SK-N-SH (cell line): ENCODE data around the gene APOL6. TPM values are rescaled to one million over a fixed set of nuclear protein-coding genes. Genes with fewer than 3 reads are reported as not detected.

Source experiments
- CTCF ChIA-PET: fragments of 300-600, 350-600 bp; formaldehyde crosslinking; extraction: SDS; loops from one replicate; lab custom pipeline; 2021; lab: Yijun Ruan, JAX
- POLR2A ChIA-PET: fragments of 350-600 bp; sonication (Branson Sonifier 250); formaldehyde crosslinking; extraction: SDS; loops from one replicate; lab custom pipeline; 2020; ENCODE audit warnings: antibody characterized with exemption, inconsistent platforms; lab: Yijun Ruan, JAX
- DNase-seq: peaks from one replicate; pipeline ENCODE4 v3.0.0; 2012
- H2AFZ ChIP-seq: fragments of 200-600 bp; sonication (generic); 2 replicates; pipeline ENCODE4 v1.8.1; 2016; ENCODE audit warnings: antibody characterized with exemption, mild to moderate bottlenecking, low read depth
- H3F3A ChIP-seq: fragments of 200-600 bp; sonication (generic); replicated peaks from 2 replicates; pipeline ENCODE3; 2016; ENCODE audit warnings: antibody characterized with exemption, mild to moderate bottlenecking; ENCODE audit not compliant: insufficient read depth
- H3K27ac ChIP-seq, 2 experiments: fragments of 200-500 bp in 1 of 2; fragments of 200-600 bp in 1 of 2; sonication (Bioruptor generic) in 1 of 2; sonication (generic), shearing (Covaris generic) in 1 of 2; 2 replicates each; pipeline versions ENCODE4 v1.5.1 to v1.6.1; 2014 to 2016; ENCODE audit warnings: low read depth in 2 of 2, inconsistent platforms in 1 of 2, low read length in 1 of 2, mild to moderate bottlenecking in 1 of 2, mixed read lengths in 1 of 2
- H3K27me3 ChIP-seq: fragments of 200-600 bp; sonication (generic), shearing (Covaris generic); 2 replicates; pipeline ENCODE4 v1.6.1; 2016; ENCODE audit warnings: mixed run types; ENCODE audit not compliant: insufficient read depth
- H3K36me3 ChIP-seq, 2 experiments: fragments of 200-500 bp in 1 of 2; fragments of 200-600 bp in 1 of 2; sonication (Bioruptor generic) in 1 of 2; sonication (generic) in 1 of 2; replicated peaks in 1 of 2; 2 replicates each; pipeline versions ENCODE3 to v1.5.1; 2014 to 2016; ENCODE audit warnings: low read length in 1 of 2, mild to moderate bottlenecking in 1 of 2; ENCODE audit not compliant: insufficient read depth in 2 of 2, control insufficient read depth in 1 of 2
- H3K4me1 ChIP-seq, 2 experiments: fragments of 200-500 bp in 1 of 2; fragments of 200-600 bp in 1 of 2; sonication (Bioruptor generic) in 1 of 2; sonication (generic), shearing (Covaris generic) in 1 of 2; 2 replicates each; pipeline versions ENCODE4 v1.5.1 to v1.6.1; 2014 to 2016; ENCODE audit warnings: low read depth in 1 of 2, low read length in 1 of 2, mixed run types in 1 of 2; ENCODE audit not compliant: insufficient read depth in 2 of 2, control insufficient read depth in 1 of 2
- H3K4me2 ChIP-seq: fragments of 200-600 bp; sonication (generic), shearing (Covaris generic); 2 replicates; pipeline ENCODE4 v1.6.1; 2017; ENCODE audit warnings: mixed run types
- H3K4me3 ChIP-seq, 2 experiments: fragments of 200-500 bp in 1 of 2; fragments of 200-600 bp in 1 of 2; sonication (Bioruptor generic) in 1 of 2; sonication (generic), shearing (Covaris generic) in 1 of 2; 2 replicates each; pipeline versions ENCODE4 v1.5.1 to v1.8.1; 2014 to 2016; ENCODE audit warnings: low read depth in 2 of 2, inconsistent platforms in 1 of 2, low read length in 1 of 2, mild to moderate bottlenecking in 1 of 2, mixed read lengths in 1 of 2, moderate library complexity in 1 of 2
- H3K79me2 ChIP-seq: fragments of 200-600 bp; sonication (generic); 2 replicates; pipeline ENCODE4 v1.8.1; 2017; ENCODE audit warnings: mild to moderate bottlenecking; ENCODE audit not compliant: insufficient read depth
- H3K9ac ChIP-seq: fragments of 200-600 bp; sonication (generic); 2 replicates; pipeline ENCODE4 v1.6.1; 2017; ENCODE audit warnings: mixed run types
- H3K9me2 ChIP-seq: fragments of 200-600 bp; sonication (generic); 2 replicates; pipeline ENCODE4 v1.6.1; 2017; ENCODE audit warnings: mixed run types
- H3K9me3 ChIP-seq: fragments of 200-600 bp; sonication (generic); 2 replicates; pipeline ENCODE4 v1.6.1; 2017; ENCODE audit warnings: mixed run types, mild to moderate bottlenecking, moderate library complexity
- H4K20me1 ChIP-seq: fragments of 200-600 bp; sonication (generic); 2 replicates; pipeline ENCODE4 v1.6.1; 2017; ENCODE audit warnings: mild to moderate bottlenecking, mixed run types; ENCODE audit not compliant: insufficient read depth
- CHD2 ChIP-seq: fragments of 150-350 bp; IDR thresholded peaks from 2 replicates; pipeline ENCODE4 v1.6.1; 2018; ENCODE audit warnings: low read length; ENCODE audit not compliant: partially characterized antibody
- CTCF ChIP-seq: fragments of 200-600 bp; sonication (generic); IDR thresholded peaks from 2 replicates; pipeline ENCODE4 v1.6.1; 2017; ENCODE audit warnings: antibody characterized with exemption, mild to moderate bottlenecking, moderate library complexity
- ELF1 ChIP-seq: IDR thresholded peaks from 2 replicates; pipeline ENCODE4 v1.4.0; 2012
- FOXJ3 ChIP-seq: sonication (generic); formaldehyde crosslinking; IDR thresholded peaks from 2 replicates; pipeline ENCODE4 v1.5.1; 2020; ENCODE audit warnings: mild to moderate bottlenecking, missing genetic modification reagents
- MXI1 ChIP-seq: IDR thresholded peaks from 2 replicates; pipeline ENCODE4 v1.6.1; 2012; ENCODE audit warnings: mild to moderate bottlenecking, low read depth, low read length, improper control_type of control experiment
- NFIC ChIP-seq: IDR thresholded peaks from 2 replicates; pipeline ENCODE4 v1.4.0; 2012; ENCODE audit warnings: borderline replicate concordance
- PBX3 ChIP-seq: IDR thresholded peaks from 2 replicates; pipeline ENCODE4; 2012
- POLR2AphosphoS5 ChIP-seq: IDR thresholded peaks from 2 replicates; pipeline ENCODE4 v1.6.1; 2012; ENCODE audit warnings: low read depth, low read length
- RAD21 ChIP-seq: IDR thresholded peaks from 2 replicates; pipeline ENCODE4 v1.6.1; 2012; ENCODE audit warnings: mild to moderate bottlenecking, low read length
- RXRA ChIP-seq: IDR thresholded peaks from 2 replicates; pipeline ENCODE4 v1.4.0; 2012; ENCODE audit warnings: low read depth, mild to moderate bottlenecking, borderline replicate concordance
- SIN3A ChIP-seq: IDR thresholded peaks from 2 replicates; pipeline ENCODE4 v1.6.1; 2012; ENCODE audit warnings: low read depth, mild to moderate bottlenecking, low read length, moderate library complexity, borderline replicate concordance
- USF1 ChIP-seq: IDR thresholded peaks from 2 replicates; pipeline ENCODE4 v1.4.0; 2012; ENCODE audit warnings: low read depth, borderline replicate concordance
- WGBS: methylation state at CpG from one replicate; pipeline ENCODE4 v1.1.6; 2017; ENCODE audit warnings: low lambda C conversion rate; 5-methylcytosine and 5-hydroxymethylcytosine counted together
- polyA plus RNA-seq, 3 experiments: library from polyadenylated mRNA; depleted of rRNA; stranded (reverse); fragments of >200 nt; gene quantifications; 2 replicates each; pipeline ENCODE4 v1.2.3, GENCODE V29; 2012
- TF ChIP-seq, protein P1 (sequence below): IDR thresholded peaks from 2 replicates; pipeline ENCODE4 v1.4.0; 2012; ENCODE audit warnings: low read depth
- TF ChIP-seq, protein P2 (sequence below): fragments of 150-350 bp; IDR thresholded peaks from 2 replicates; pipeline ENCODE4 v1.6.1; 2016; ENCODE audit warnings: mild to moderate bottlenecking, low read depth, low read length

APOL6 gene, protein sequence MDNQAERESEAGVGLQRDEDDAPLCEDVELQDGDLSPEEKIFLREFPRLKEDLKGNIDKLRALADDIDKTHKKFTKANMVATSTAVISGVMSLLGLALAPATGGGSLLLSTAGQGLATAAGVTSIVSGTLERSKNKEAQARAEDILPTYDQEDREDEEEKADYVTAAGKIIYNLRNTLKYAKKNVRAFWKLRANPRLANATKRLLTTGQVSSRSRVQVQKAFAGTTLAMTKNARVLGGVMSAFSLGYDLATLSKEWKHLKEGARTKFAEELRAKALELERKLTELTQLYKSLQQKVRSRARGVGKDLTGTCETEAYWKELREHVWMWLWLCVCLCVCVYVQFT
- 0.88 and 0.90 TPM in 2 replicates for polyA plus RNA-seq (2012; rRNA removed)
- 0.92 and 0.95 TPM in 2 replicates for polyA plus RNA-seq (2012; cell fraction: cytosol; rRNA removed)
- 0.65 and 1.0 TPM in 2 replicates for polyA plus RNA-seq (2012; cell fraction: nucleus; rRNA removed)

DNA sequence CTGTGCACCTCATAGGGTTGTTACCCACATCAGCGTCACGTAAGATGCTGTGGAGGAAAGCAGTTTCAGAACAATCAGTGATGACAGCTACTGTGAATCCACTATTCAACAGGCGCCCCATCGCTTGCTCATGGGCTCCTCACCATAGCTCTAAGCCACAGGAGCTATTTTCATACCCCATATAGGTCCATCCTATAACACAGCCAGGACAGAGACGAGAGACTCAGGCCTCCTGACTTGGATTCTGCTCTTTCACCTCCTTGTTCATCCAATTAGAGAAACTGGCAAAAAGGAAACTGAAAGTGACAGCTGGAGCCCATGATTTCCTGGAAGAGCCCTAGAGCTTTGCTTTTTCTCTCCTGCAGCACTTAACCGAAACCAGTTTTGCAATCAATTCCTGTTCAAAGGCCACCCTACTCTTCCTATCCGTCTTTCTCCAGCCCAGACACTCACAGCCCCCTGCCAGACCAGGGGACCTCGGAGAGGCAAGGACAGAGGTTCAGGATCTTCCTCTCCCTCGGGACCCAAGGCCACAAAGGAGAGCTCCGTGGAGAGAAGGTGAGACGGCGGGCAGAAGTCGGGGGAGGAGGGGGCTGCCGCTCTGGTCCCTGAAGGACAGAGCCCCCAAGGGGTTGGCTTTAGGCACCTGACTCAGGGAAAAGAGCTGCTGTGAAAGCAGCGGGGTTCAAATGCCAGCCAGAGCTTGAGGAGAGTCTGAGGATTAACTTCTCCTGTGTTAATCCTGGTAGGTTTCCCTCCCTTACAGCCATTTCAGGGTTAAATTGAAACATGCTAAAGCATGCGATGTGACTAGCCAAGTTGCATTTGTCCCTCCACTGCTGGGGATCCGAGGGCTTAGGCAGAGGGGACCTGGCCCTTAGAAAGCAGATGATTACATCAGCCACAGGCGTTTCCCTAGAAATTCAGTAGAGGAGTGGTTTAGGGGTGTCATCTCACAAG is at the start of gene APOL6:
Gene APOL6 (plus strand): TSS at position 381 of the 960 bp plus-strand sequence. CDS start 7,980 bp downstream, outside the sequence.
- POLR2A ChIA-PET = no interaction called here
- peak within 1 kb of the TSS; percentile 33 to 40; a peak in 3 of 4 replicates for H3K4me3 ChIP-seq
- no peak for DNase-seq

DNA sequence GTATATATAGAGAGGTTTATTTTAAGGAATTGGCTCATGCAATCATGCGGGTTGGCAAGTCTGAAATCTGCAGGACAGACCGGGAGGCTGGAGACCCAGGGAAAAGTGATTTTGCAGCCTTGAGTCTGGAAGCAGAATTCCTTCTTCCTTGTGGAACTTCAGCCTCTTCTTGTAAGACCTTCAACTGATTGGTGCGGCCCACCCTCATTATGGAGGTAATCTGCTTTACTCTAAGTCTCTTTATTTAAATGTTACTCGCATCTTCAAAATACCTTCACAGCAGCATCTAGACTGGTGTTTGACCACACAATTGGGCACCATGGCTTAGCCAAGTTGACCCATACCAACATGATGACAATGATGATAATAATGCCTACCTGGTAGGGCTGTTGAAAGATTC is 48.9 kb upstream of the APOL6 start:
- H3K9me3 ChIP-seq = no peaks in the 10 kb centered on the region
- no peaks in the 10 kb centered on the region for H3K79me2 ChIP-seq
- H4K20me1 ChIP-seq = no peaks in the 10 kb centered on the region
- no peak overlapping the region for H3K27ac ChIP-seq
- H3K9ac ChIP-seq = no peak overlapping the region
- no peak overlapping the region for H2AFZ ChIP-seq
- H3F3A ChIP-seq = peaks cover 3% of the 10 kb centered on the region
- H3K4me1 ChIP-seq = peaks cover 0 to 3% of the 10 kb centered on the region in 2 experiments; a peak in 1 of 4 replicates
- no peak for DNase-seq
- no peaks in the 10 kb centered on the region for H3K27me3 ChIP-seq
- no peaks in the 10 kb centered on the region for H3K36me3 ChIP-seq
- POLR2A ChIA-PET = no interaction called here
- H3K4me3 ChIP-seq = no peak overlapping the region
- H3K4me2 ChIP-seq = no peak overlapping the region
- 96% methylated on average over 4 of the region's 4 CpGs for WGBS
- CTCF ChIA-PET = no interaction called here
- H3K9me2 ChIP-seq = no peaks in the 10 kb centered on the region
- TF ChIP-seq CHD2 (no peak), CTCF (no peak), NFIC (no peak), MXI1 (no peak), RAD21 (no peak), SIN3A (no peak), ELF1 (no peak), RXRA (no peak), FOXJ3 (CRISPR knock-in tag) (no peak), USF1 (no peak)
- TF ChIP-seq, protein P1, sequence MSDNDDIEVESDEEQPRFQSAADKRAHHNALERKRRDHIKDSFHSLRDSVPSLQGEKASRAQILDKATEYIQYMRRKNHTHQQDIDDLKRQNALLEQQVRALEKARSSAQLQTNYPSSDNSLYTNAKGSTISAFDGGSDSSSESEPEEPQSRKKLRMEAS = no peak
- TF ChIP-seq, protein P2, sequence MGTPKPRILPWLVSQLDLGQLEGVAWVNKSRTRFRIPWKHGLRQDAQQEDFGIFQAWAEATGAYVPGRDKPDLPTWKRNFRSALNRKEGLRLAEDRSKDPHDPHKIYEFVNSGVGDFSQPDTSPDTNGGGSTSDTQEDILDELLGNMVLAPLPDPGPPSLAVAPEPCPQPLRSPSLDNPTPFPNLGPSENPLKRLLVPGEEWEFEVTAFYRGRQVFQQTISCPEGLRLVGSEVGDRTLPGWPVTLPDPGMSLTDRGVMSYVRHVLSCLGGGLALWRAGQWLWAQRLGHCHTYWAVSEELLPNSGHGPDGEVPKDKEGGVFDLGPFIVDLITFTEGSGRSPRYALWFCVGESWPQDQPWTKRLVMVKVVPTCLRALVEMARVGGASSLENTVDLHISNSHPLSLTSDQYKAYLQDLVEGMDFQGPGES = no peak

More for the DNA sequence above, at the start of gene APOL6:
- Histone ChIP-seq H3K27ac (peak within 1 kb of the TSS; percentile 60 to 71; a peak in 3 of 4 replicates), H3K4me2 (peak within 1 kb of the TSS; percentile 79), H3K9ac (peak within 1 kb of the TSS; percentile 49), H3K36me3 (no peaks in the 10 kb centered on the region), H3K9me3 (no peaks in the 10 kb centered on the region), H3K79me2 (no peaks in the 10 kb centered on the region), H3K4me1 (peaks cover 9 to 17% of the 10 kb centered on the region in 2 experiments; a peak in 3 of 4 replicates), H3F3A (no peaks in the 10 kb centered on the region), H2AFZ (peak within 1 kb of the TSS; percentile 81), H3K9me2 (no peaks in the 10 kb centered on the region), H3K27me3 (no peaks in the 10 kb centered on the region), H4K20me1 (no peaks in the 10 kb centered on the region)
- 69% methylated on average over 18 of the region's 18 CpGs for WGBS
- CTCF ChIA-PET = no interaction called here
- TF ChIP-seq POLR2AphosphoS5 (peak; percentile 13; the same call in 1 of the 2 replicates), RAD21 (no peak), PBX3 (peak; percentile 38; the same call in 1 of the 2 replicates)
